ENCODE results near the gene DYNLT5.

Gene DYNLT5

DNA sequence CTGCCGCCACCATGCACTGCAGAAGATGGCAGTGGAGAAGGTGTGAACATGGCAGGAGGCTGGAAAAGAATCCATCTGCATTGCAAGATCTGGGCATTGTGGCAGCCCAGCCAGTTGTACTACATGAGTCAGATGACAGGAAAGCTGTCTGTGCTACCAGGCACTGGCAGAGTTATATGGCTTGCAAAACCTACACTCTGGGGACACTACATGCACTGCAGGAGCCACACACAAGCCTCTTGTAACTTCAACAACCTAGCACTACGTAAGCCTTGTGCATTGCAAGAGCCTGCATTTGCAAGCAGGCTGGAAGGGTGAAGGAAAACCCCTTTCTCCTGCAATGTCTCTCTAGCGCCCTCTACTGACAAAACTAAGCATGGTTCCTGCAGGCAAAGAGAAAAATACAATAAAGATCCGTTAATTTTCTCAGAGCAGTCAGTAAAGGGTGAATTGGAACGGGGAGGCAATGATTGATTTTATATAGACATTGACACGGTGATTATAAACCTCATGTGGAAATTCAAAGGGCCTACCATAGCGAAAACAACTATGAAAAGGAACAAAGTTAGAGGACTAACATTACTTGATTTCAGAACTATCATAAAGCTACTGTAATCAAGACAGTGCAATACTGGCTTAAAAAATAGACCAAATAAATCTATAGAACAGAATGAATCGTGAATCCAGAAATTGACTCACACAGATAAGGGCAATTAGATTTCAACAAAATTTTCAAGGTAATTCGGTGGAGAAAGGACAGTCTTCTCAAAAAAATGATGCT lies 26.2 kb upstream of the DYNLT5 start (continued):
- TF ChIP-seq, protein P1, sequence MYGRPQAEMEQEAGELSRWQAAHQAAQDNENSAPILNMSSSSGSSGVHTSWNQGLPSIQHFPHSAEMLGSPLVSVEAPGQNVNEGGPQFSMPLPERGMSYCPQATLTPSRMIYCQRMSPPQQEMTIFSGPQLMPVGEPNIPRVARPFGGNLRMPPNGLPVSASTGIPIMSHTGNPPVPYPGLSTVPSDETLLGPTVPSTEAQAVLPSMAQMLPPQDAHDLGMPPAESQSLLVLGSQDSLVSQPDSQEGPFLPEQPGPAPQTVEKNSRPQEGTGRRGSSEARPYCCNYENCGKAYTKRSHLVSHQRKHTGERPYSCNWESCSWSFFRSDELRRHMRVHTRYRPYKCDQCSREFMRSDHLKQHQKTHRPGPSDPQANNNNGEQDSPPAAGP (tag by site-specific recombination; IDR thresholded peaks at IDR 0.05): no peak
- TF ChIP-seq ZNF654 (tag by site-specific recombination; IDR thresholded peaks at IDR 0.05; ENCODE audit: low read depth): peak; percentile 96

- Histone ChIP-seq H3K36me3 (ENCODE audit: control insufficient read depth in 2 of 2, insufficient read depth in 1 of 2, low read length in 2 of 2) (no peaks in the 10 kb centered on the region), H3K27ac (ENCODE audit: extremely low read depth, low read depth, low read length) (no peak overlapping the region), H3K4me1 (ENCODE audit: control insufficient read depth, insufficient read depth, low read length) (0 out of 2 replicates have a peak, but pooled peaks cover 2% of the 10 kb centered on the region), H3K9me3 (ENCODE audit: control insufficient read depth, insufficient read depth, low read depth, low read length) (no peaks in the 10 kb centered on the region), H3K4me3 (ENCODE audit: low read depth, low read length) (no peak overlapping the region)
- POLR2A ChIA-PET: no interaction called here
- TF ChIP-seq ZNF658 (tag by site-specific recombination; IDR thresholded peaks at IDR 0.05) (no peak), BCL6B (tag by site-specific recombination; IDR thresholded peaks at IDR 0.05) (no peak), ZNF2 (tag by site-specific recombination; IDR thresholded peaks at IDR 0.05) (no peak), ZNF24 (tag by site-specific recombination; IDR thresholded peaks at IDR 0.05) (no peak), ZSCAN23 (tag by site-specific recombination; IDR thresholded peaks at IDR 0.05) (no peak), ZNF155 (tag by site-specific recombination; IDR thresholded peaks at IDR 0.05) (no peak), HOXD13 (CRISPR knock-in tag; IDR thresholded peaks at IDR 0.05; ENCODE audit: borderline replicate concordance) (no peak), ZNF529 (tag by site-specific recombination; IDR thresholded peaks at IDR 0.05; ENCODE audit: insufficient replicate concordance) (no peak), ZNF843 (tag by site-specific recombination; IDR thresholded peaks at IDR 0.05) (no peak), ZNF776 (tag by site-specific recombination; IDR thresholded peaks at IDR 0.05; ENCODE audit: borderline replicate concordance) (no peak), GLI4 (tag by site-specific recombination; IDR thresholded peaks at IDR 0.05) (no peak), ZNF677 (tag by site-specific recombination; IDR thresholded peaks at IDR 0.05) (no peak), ZNF596 (tag by site-specific recombination; IDR thresholded peaks at IDR 0.05) (no peak), BCL11A (tag by site-specific recombination; IDR thresholded peaks at IDR 0.05; ENCODE audit: low read depth) (no peak), OVOL3 (tag by site-specific recombination; IDR thresholded peaks at IDR 0.05) (no peak)
- TF ChIP-seq, protein P2, sequence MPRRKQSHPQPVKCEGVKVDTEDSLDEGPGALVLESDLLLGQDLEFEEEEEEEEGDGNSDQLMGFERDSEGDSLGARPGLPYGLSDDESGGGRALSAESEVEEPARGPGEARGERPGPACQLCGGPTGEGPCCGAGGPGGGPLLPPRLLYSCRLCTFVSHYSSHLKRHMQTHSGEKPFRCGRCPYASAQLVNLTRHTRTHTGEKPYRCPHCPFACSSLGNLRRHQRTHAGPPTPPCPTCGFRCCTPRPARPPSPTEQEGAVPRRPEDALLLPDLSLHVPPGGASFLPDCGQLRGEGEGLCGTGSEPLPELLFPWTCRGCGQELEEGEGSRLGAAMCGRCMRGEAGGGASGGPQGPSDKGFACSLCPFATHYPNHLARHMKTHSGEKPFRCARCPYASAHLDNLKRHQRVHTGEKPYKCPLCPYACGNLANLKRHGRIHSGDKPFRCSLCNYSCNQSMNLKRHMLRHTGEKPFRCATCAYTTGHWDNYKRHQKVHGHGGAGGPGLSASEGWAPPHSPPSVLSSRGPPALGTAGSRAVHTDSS (tag by site-specific recombination; IDR thresholded peaks at IDR 0.05): no peak
- TF ChIP-seq, protein P3, sequence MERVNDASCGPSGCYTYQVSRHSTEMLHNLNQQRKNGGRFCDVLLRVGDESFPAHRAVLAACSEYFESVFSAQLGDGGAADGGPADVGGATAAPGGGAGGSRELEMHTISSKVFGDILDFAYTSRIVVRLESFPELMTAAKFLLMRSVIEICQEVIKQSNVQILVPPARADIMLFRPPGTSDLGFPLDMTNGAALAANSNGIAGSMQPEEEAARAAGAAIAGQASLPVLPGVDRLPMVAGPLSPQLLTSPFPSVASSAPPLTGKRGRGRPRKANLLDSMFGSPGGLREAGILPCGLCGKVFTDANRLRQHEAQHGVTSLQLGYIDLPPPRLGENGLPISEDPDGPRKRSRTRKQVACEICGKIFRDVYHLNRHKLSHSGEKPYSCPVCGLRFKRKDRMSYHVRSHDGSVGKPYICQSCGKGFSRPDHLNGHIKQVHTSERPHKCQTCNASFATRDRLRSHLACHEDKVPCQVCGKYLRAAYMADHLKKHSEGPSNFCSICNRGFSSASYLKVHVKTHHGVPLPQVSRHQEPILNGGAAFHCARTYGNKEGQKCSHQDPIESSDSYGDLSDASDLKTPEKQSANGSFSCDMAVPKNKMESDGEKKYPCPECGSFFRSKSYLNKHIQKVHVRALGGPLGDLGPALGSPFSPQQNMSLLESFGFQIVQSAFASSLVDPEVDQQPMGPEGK (tag by site-specific recombination; IDR thresholded peaks at IDR 0.05): no peak
- CTCF ChIA-PET: interaction anchor here (0.6 to 3.2 kb wide), 3 partner anchors 20 to 282 kb away, joined by 3 to 10 read pairs (median 3); no protein-coding TSS in a partner anchor
These were observed 24.2 kb upstream of the DYNLT5 start for GRCh38 chr1:66728021-66728420.

Measured in HEK293 (cell line).